ENCODE data around the gene IFT52. TPM values are rescaled to one million over a fixed set of nuclear protein-coding genes. Genes with fewer than 3 reads are reported as not detected.

IFT52 gene
- polyA plus RNA-seq, 4 donors = 72.9 to 84.7 (median 77.3) TPM

DNA sequence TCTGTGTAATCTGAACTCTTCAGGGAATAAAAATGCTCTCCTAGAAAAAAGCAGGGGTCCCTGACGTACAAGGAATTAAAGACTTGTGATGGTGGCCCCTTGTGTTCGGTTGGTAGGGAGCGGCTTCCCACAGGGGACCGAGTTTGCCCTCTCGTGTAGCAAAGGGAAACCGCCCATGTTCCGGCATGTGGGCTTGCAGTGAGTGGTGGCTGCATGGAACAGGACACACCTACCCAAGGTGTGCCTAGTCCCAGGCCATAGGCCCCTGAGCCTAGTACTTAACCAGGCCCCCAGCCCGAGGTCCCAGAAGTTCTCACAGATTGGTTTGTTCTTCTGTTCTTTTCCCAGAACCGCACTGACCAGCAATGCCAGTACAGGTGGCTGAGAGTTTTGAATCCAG, 91.7 kb downstream of the IFT52 start:
- no peak for DNase-seq (ENCODE audit: low read depth in 4 of 4, low spot score in 3 of 4)

GRCh38 chr20:43686820-43687219, 96.1 kb downstream of the IFT52 start:
- no peak for DNase-seq (ENCODE audit: low read depth in 4 of 4, low spot score in 3 of 4)

DNA sequence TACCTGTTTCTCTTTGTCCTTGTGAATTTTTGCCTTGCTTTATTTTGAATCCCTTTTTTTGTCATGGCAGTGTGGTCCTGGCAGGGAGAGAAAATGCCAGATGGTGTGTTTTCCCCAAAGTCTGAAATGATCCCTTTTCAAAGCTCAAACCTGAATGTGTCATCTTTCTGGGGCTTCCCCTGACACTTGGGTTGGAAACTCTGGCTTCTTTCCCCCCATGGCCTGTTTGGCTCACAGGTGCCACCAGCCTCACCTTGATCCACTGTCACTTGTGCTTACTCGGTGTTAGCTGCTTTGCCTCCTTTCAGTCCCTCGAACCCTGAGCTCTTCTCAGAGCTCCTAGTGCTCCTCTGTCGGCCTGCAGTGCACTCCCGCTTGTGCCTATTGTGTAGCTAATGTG, 98.4 kb downstream of the IFT52 start:
- DNase-seq (ENCODE audit: low read depth in 4 of 4, low spot score in 3 of 4) = no peak

- no peak for DNase-seq (ENCODE audit: low read depth in 4 of 4, low spot score in 3 of 4)
Observed at GRCh38 chr20:43690943-43691598, 100.3 kb downstream of the IFT52 start.

- no peak for DNase-seq (ENCODE audit: low read depth in 4 of 4, low spot score in 3 of 4)
Observed at GRCh38 chr20:43691928-43692524, 101.3 kb downstream of the IFT52 start.

- no peak for DNase-seq (ENCODE audit: low read depth in 4 of 4, low spot score in 3 of 4)
Observed at GRCh38 chr20:43694763-43695162, 104.0 kb downstream of the IFT52 start.

DNA sequence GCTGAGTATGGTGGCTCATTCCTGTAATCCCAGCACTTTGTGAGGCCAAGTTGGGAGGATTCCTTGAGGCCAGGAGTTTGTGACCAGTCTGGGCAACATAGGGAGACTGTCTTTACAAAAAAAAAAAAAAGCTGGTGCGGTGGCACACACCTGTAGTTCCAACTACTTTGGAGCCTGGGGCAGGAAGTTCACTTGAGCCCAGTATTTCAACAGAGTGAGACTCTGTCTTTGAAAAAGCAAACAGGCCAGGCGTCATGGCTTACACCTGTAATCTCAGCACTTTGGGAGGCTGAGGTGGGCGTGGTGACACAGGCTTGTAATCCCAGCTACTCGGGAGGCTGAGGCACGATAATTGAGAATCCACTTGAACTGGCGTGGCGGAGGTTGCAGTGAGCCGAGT, 104.8 kb downstream of the IFT52 start:
- no peak for DNase-seq (ENCODE audit: low read depth in 4 of 4, low spot score in 3 of 4)

Other genes starting within 250 kb of the IFT52 start
- gene SRSF6, start 133.0 kb upstream of the IFT52 start, polyA plus RNA-seq (ENCODE audit: insufficient read length in 4 of 4) = 100 to 1,000 TPM; 282 to 372 (median 307) TPM
- gene L3MBTL1, start 83.2 kb upstream of the IFT52 start, polyA plus RNA-seq (ENCODE audit: insufficient read length in 4 of 4) = 10 to 100 TPM; 12.4 to 18.7 (median 13.8) TPM
- gene SGK2, start 31.9 kb upstream of the IFT52 start, polyA plus RNA-seq (ENCODE audit: insufficient read length in 4 of 4) = 10 to 100 TPM; 30.6 to 51.4 (median 36.0) TPM
- gene MYBL2, start 76.2 kb downstream of the IFT52 start, polyA plus RNA-seq (ENCODE audit: insufficient read length in 4 of 4) = 10 to 100 TPM; 22.3 to 26.3 (median 24.9) TPM
- not detected for gene GTSF1L, start 136.1 kb downstream of the IFT52 start, polyA plus RNA-seq (ENCODE audit: insufficient read length in 4 of 4)